HG03432 (cell line): Measurements from ENCODE around the gene FAM25G.

Experiments
- ATAC-seq: cut with Tn5 transposase; IDR thresholded peaks from one replicate; pipeline ENCODE4 v1.9.1; 2021; ENCODE audit warnings: mild to moderate bottlenecking, moderate library complexity; ENCODE audit not compliant: unreplicated experiment

Gene FAM25G

DNA sequence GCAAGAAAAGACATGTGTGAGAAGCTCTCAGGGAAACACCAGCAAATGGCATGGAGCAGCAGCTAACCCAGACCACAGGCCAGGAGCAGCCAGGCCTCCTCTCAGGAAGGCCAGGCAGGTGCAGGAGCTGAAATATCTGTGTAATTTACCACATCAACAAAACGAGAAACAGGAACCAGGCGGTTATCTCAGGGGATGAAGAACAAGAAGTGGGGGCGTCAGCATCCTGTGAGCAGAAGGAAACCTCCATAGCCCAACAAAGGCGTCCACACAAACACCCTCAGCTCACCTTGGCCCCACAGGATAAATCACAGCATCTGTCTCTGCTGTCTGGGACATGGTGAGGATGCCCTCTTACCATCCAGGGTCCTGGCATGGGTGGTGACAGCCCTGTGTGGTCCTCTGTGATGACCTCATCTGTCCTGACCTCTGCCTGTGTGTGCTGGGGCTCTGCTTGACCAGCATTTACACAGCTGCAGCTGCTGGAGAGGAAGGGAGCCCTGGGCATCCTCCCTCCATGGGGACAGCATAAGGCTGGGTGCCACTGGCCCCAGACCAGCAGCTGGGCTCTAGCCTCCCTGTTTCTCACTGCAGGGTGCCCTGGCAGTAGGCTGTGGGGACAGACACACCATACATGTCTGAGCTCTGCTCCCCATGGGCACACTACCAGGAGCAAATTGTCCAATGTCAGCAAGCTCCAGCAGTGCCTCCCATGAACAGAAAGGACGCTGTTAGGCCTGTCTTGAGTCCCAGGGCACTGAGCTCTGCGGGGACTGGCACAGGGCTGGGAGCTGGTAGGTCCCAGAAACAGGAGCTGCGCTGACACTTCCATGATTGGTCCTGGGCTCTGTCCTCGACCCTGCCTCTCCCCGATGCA lies 42.2 kb downstream of the FAM25G start:
- ATAC-seq = no peak

DNA sequence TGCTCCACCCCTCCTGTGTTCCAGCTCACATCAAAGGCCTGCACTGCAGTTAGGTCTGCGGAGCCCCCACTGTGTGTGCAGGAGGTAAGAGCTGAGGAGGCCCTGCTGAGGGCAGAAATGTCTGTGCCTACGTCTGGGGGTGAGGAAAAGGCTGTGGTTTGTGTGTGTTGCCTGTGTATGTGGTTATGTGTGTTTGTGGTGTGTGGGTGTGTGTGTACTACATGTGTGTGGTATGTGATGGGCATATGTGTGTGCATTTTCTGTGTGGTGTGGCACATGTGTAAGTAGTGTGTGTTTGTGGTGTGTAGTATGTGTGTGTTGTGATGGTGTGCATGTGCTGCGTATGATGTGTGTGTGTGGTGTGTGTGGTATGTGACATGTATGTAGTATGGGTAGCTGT lies 43.8 kb downstream of the FAM25G start:
- ATAC-seq = no peak

DNA sequence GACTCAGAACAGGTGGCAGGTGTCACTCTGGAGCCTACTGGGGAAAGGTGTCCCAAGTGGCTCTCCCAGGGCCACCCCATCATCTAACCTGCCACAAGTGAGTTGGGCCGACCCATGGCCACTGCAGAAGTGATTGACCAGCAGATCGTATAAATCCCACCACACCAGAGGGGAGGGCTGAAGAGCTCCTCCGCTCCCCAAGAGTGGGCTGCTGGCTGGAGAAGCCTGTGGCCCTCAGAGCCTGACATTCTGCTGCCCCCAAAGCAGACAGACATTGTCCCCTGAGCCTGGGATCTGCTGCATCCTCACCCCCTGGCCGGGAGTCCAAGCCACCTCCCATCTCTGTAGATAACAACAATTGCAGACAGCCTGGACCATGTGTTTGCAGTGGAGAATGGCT lies 44.3 kb downstream of the FAM25G start:
- ATAC-seq = no peak

DNA sequence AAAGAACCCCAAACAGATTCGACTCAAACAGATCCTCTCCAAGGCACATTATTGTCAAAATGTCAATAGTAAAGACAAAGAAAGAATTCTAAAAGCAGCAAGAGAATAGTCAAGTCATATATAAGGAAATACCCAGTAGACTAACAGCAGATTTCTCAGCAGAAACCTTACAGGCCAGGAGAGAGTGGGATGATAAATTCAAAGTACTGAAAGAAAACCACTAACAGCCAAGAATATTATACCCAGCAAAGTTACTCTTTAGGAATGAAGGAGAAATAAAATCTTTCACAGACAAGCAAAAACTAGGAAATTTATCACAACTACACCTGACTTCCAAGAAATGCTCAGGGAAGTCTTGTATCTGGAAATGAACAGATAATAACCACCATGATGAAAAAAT lies 45.8 kb downstream of the FAM25G start:
- no peak for ATAC-seq

DNA sequence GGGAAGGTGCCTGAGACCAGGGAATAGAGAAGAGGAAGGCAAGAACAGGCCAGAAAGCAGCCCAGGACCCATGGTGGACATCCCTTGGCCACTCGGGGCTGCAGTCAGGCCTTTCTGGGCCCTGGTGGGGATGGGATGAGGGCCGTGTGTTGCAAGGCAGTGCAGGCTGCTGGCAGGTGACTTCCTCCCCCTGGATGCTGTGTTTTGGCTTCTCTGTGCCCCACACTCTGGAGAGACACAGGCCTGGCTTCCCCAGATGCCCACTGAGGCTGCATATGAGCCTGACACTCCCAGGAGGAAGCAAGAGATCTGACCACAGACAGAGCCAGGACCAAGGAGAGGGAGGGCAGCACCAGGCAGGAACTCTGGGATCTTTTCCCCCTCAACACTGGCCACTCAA lies 47.5 kb downstream of the FAM25G start:
- ATAC-seq = no peak

DNA sequence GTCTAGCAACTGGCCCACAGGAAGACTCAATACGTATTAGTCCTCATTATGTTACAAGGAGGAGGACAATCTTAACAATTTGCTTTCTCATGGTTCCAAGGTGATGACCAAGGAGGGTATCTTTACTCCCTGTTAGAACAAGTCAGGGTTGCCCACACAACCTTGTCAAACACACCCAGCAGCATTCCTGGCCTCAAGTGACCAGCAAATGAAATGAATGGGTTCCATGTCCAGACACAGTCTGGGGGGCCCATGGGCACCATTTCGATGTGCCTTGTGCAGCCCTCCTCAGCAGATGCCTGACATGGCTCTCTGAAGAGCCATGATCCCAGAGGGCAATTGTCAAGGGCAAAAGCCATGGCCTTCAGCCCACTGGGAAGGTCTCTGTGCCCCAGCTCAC lies 48.4 kb downstream of the FAM25G start:
- no peak for ATAC-seq

DNA sequence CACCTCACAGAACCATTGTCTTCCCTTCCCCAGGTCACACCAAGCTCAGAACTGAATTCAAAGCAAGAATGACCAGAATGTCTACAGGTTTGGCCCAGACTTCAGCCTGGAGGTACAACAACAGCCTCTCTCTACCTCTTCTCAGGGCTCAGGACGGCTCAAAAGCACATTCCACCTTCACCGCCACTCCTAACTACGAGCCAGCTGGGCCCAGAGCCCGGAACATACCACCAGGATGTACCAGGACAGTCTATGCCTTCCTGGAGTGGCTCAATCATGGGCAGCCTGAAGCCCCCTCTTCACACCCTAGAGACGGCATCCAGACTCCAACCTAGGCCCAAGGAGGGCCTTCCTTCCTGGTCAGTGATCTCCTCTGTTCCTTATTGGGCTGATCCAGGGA lies 49.1 kb downstream of the FAM25G start:
- ATAC-seq = no peak

DNA sequence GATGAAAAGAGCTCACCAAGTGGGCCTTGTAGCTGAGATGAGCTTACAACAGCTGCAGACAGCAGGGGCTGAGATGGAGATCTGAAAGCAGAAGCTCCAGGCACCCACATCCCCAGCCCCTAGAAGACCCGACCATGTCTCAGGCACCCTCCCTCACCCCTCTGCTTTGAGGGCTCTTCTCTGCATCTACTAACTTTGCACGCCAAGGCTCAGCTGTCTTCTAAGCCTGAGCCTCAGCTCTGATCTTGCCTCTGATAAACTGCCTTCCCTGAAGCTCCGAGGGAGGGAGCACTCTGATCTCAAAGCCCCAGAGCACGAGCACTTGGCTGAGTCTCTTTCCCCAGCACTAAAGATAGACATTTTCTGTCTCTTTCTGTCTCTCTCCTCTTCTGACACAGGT lies 49.6 kb downstream of the FAM25G start:
- no peak for ATAC-seq

DNA sequence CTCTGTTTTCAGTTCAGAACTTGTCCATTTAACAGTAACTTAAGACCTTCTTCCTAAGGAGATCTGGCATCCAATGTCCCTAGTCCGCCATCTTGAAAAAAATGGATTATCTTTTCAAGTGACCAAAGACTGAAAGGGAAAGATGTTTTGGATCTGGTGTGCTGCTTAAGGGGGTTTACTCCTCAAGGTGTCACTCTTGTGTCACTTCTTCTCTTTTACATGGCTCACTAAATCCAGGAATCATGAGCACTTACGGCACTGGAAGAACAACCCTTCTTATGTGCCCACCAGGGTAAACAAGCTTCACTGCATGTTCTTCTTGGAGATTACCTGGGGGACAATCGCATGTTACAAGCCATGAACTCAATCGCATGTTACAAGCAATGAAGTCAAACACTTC lies 51.3 kb downstream of the FAM25G start:
- ATAC-seq = no peak

DNA sequence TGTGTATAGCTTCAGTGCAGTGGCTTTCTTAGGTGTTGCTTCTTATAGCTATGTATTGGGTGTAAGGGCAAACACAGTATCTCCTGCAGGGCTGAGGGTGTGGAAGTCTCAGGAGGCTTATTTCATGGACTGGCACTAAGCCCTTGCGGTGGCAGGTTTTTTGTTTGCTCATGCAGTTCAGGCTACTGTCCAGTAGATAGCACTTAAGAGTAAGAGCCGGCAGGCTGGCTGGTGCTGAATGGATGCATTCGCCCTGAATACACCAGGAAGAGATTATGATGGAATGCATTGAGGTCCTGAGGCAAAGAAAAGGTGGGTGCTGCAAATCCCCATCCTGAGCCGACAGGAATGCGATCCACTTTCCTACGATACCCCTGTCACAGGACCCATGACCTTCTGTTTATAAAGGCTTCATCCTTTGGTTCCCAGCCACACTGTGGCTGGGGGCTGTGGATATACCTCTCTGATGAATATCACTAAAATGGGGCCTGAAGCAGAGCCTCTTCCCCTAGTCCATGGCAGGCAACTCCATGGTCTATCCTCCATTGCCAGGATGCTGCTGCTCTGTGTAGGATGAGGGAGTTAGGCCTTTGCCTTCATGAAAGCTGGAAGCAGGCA lies 52.5 kb downstream of the FAM25G start:
- ATAC-seq = no peak
